Measurements from ENCODE around the gene FOXB2. TPM values are rescaled to one million over a fixed set of nuclear protein-coding genes. Genes with fewer than 3 reads are reported as not detected.

FOXB2 gene
- total RNA-seq, 2 donors from 2014 or later: not detected

DNA sequence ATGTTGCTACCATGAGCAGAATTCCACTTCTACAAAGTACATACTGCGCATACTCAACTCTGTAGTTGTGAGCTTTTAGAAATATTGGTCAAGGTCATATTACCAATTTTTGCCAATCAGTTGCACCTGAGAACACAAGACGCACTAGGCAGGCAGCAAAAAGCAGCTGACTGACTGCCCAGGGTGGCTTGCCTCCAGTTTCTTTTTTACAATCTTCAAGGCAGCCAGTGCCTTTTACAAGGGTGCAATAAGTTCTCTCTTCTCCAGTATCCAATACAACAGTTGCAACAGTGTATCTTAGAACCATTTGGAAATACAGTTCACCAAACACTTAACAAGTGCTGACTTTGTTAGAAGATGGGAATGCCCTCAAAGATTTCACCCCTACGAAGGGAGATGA, 16.1 kb upstream of the FOXB2 start:
- no peaks in the 10 kb centered on the region for H3K4me1 ChIP-seq
- H3K9me3 ChIP-seq: no peaks in the 10 kb centered on the region
- TF ChIP-seq, protein P1, sequence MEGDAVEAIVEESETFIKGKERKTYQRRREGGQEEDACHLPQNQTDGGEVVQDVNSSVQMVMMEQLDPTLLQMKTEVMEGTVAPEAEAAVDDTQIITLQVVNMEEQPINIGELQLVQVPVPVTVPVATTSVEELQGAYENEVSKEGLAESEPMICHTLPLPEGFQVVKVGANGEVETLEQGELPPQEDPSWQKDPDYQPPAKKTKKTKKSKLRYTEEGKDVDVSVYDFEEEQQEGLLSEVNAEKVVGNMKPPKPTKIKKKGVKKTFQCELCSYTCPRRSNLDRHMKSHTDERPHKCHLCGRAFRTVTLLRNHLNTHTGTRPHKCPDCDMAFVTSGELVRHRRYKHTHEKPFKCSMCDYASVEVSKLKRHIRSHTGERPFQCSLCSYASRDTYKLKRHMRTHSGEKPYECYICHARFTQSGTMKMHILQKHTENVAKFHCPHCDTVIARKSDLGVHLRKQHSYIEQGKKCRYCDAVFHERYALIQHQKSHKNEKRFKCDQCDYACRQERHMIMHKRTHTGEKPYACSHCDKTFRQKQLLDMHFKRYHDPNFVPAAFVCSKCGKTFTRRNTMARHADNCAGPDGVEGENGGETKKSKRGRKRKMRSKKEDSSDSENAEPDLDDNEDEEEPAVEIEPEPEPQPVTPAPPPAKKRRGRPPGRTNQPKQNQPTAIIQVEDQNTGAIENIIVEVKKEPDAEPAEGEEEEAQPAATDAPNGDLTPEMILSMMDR (IDR thresholded peaks at IDR 0.05): no peak
- no peaks in the 10 kb centered on the region for H3K27me3 ChIP-seq
- no peaks in the 10 kb centered on the region for H3K36me3 ChIP-seq
- H3K4me3 ChIP-seq: no peak overlapping the region
- DNase-seq (ENCODE audit: low spot score): no peak
- no peak overlapping the region for H3K27ac ChIP-seq

DNA sequence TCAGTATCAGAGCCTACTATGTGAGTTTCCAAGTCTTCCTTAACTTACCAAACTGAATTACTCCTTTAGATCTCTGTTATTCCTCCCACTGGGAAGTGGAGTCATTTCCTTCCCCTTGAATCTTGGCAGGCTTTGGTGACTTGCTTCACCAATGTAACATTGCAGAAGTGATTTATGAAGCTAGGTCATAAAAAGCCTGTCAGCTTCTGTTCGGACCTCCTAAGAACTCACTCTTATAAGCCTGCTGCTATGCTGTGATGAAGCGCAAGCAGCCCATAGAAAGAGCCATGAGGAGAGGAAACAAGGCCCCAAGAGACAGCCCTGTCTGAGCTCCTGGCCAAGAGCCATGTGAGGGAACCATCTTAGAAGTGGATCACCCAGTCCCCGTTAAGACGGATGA, 14.2 kb upstream of the FOXB2 start:
- DNase-seq (ENCODE audit: low spot score): no peak
- Histone ChIP-seq H3K36me3 (no peaks in the 10 kb centered on the region), H3K4me3 (no peak overlapping the region), H3K4me1 (no peaks in the 10 kb centered on the region), H3K9me3 (no peaks in the 10 kb centered on the region), H3K27me3 (no peaks in the 10 kb centered on the region), H3K27ac (no peak overlapping the region)
- TF ChIP-seq, protein P1 (IDR thresholded peaks at IDR 0.05): no peak

DNA sequence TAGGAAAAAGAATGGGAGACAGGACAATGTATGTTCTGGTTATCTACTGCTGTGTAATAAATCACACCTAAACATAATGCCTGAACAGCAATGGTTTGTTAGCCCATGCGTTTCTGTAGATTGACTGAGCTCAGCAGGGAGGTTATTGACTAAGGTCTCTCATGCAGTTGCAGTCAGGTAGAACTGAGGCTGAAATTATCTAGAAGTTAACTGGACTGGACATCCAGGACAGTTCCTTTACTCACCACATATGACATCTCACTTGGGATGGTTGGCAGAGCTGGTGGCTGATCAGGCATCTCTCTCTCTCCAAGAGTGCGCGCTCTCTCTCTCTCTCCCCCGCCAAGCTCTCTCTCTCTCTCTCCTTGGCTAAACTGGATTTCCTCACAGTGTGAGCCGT, 8.9 kb upstream of the FOXB2 start:
- no peak overlapping the region for H3K27ac ChIP-seq
- TF ChIP-seq, protein P1 (IDR thresholded peaks at IDR 0.05): no peak
- H3K9me3 ChIP-seq: no peaks in the 10 kb centered on the region
- H3K4me3 ChIP-seq: no peak overlapping the region
- H3K27me3 ChIP-seq: peaks cover 36 to 45% of the 10 kb centered on the region in 2 donors
- H3K4me1 ChIP-seq: peaks cover 0 to 29% of the 10 kb centered on the region in 2 donors
- no peak for DNase-seq (ENCODE audit: low spot score)
- no peaks in the 10 kb centered on the region for H3K36me3 ChIP-seq

DNA sequence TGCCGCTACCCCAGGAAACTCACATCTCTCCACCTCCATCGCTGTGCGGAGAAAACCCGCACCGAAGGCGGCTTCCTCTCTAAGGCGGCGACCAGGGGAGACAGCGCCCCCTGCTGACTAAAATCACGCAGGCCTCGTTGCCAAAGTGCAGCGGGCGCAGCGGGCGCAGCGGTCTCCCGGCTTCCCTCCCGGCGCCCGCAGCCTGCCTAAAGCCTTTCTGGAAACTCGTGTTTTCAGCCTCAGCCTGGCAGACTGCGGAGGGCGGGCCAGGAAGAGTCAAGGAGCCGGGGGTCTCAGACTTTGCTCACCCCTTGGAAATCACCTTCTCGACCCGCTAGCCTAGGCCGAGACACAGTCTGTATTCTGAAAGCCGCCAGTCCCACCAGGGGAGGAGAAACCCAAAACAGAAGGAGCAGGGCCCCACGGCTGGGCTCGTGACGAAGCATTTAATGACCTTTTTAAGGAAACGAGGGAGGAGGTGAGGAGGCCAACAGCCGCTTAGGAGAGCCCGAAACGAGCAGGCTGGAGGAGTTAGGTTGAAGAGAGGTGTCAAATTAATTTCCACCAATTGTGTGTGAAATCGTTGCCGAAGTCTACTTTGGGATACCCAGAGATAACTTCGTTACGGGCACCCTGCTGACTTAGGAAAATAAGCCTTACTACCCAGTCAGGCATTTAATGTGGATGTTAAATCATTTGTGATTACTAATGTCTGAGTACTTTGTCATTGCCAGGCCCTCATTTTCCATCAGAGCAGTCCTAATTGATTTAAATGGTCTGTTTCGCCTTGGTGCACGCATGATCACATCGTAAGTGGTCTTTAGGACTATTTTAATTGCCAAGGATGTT, 7.3 kb upstream of the FOXB2 start:
- DNase-seq (ENCODE audit: low spot score): peak; percentile 43
- H3K27me3 ChIP-seq: peaks cover 39 to 56% of the 10 kb centered on the region in 2 donors
- TF ChIP-seq, protein P1 (IDR thresholded peaks at IDR 0.05): peak; percentile 51 to 84
- no peak overlapping the region for H3K27ac ChIP-seq
- no peaks in the 10 kb centered on the region for H3K9me3 ChIP-seq
- no peaks in the 10 kb centered on the region for H3K36me3 ChIP-seq
- H3K4me1 ChIP-seq: peaks cover 0 to 41% of the 10 kb centered on the region in 2 donors
- H3K4me3 ChIP-seq: peak overlapping the region in 1 of 2 donors; percentile 21

DNA sequence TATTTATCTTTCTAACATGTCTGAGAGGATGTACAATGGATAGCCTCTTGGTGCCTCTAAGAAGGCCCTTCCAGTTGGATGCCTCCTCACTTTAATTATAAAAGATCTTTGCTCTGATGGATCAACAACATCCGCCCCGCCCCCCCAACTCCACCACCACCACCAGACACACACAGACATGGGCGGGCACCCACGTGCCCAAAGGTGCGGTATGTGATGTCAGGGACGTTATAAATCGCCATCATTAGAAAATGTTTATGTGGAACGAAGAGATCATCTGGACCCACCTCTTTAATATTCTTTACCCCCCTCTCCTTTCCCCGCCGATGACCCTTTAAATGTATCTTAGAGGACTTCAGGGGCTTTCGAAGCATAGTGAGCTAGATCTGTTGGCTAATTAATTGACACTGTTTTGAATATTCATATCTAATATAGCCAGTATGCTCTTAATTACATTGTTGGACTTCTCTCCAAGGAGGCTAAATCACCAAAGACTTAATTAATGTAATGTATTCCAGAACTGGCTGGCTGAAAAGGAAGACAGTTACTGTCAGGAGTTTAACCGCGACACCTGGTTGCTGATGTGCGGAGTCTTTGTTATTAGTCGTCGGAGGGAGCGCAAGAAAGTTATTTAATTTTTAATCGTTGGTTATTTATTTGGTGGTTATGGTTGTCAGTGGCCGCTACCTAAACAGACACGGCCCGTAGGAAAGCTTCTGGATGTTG, 6.1 kb upstream of the FOXB2 start:
- TF ChIP-seq, protein P1 (IDR thresholded peaks at IDR 0.05): no peak
- H3K4me3 ChIP-seq: no peak overlapping the region
- peaks cover 39 to 68% of the 10 kb centered on the region in 2 donors for H3K27me3 ChIP-seq
- no peaks in the 10 kb centered on the region for H3K36me3 ChIP-seq
- DNase-seq (ENCODE audit: low spot score): peak; percentile 46
- no peaks in the 10 kb centered on the region for H3K9me3 ChIP-seq
- no peak overlapping the region for H3K27ac ChIP-seq
- H3K4me1 ChIP-seq: peaks cover 0 to 46% of the 10 kb centered on the region in 2 donors

Measured in right atrium auricular region (tissue), 2 donors.